Measurements from ENCODE around the gene FAM227A.
"Not testable (repeated sequence)": the region's sequence is repeated elsewhere in the genome, so short reads cannot be mapped to it uniquely, and the experiment has no call there.

The FAM227A gene

GRCh38 chr22:38610234-38610633, 46.0 kb downstream of the FAM227A start:
- no peak for DNase-seq

GRCh38 chr22:38608992-38609750, 47.0 kb downstream of the FAM227A start:
- DNase-seq: no peak

GRCh38 chr22:38607680-38608079, 48.5 kb downstream of the FAM227A start:
- DNase-seq: no peak

- no peak for DNase-seq
Observed at GRCh38 chr22:38602166-38602565, 54.0 kb downstream of the FAM227A start.

- DNase-seq: no peak
Observed at GRCh38 chr22:38601221-38601764, 54.9 kb downstream of the FAM227A start.

- no peak for DNase-seq
Observed at GRCh38 chr22:38599466-38599865, 56.7 kb downstream of the FAM227A start.

GRCh38 chr22:38582923-38583322, 73.3 kb downstream of the FAM227A start:
- not testable (repeated sequence) for DNase-seq

- no peak for DNase-seq
Observed at GRCh38 chr22:38578505-38578904, 77.7 kb downstream of the FAM227A start.

GRCh38 chr22:38572065-38572464, 84.1 kb downstream of the FAM227A start:
- no peak for DNase-seq

GRCh38 chr22:38570779-38571364, 85.3 kb downstream of the FAM227A start:
- DNase-seq: peak; percentile 19

GRCh38 chr22:38569972-38570778, 86.0 kb downstream of the FAM227A start, which contains the start of gene DMC1:
Gene DMC1 (minus strand): TSS chr22:38570183. CDS start chr22:38568256, 1,927 bp downstream.
- peak; percentile 100 for DNase-seq

GRCh38 chr22:38569181-38569971, 86.8 kb downstream of the FAM227A start:
- DNase-seq: peak; percentile 1

GRCh38 chr22:38567531-38568285, 88.5 kb downstream of the FAM227A start:
- no peak for DNase-seq

- no peak for DNase-seq
Observed at GRCh38 chr22:38566726-38567504, 89.3 kb downstream of the FAM227A start.

- no peak for DNase-seq
Observed at GRCh38 chr22:38565441-38565840, 90.8 kb downstream of the FAM227A start.

- DNase-seq: no peak
Observed at GRCh38 chr22:38564669-38565068, 91.5 kb downstream of the FAM227A start.

- no peak for DNase-seq
Observed at GRCh38 chr22:38554281-38554680, 101.9 kb downstream of the FAM227A start.

GRCh38 chr22:38549101-38549894, 106.9 kb downstream of the FAM227A start:
- no peak for DNase-seq

- DNase-seq: no peak
Observed at GRCh38 chr22:38540701-38541100, 115.5 kb downstream of the FAM227A start.
